ENCODE results near the gene CRTAP. TPM values are rescaled to one million over a fixed set of nuclear protein-coding genes. Genes with fewer than 3 reads are reported as not detected.

The CRTAP gene
- total and polyA plus RNA-seq, 8 donors = 228 to 248 (median 239) TPM

GRCh38 chr3:33194303-33194702 lies 80.5 kb downstream of the CRTAP start:
- no peak overlapping the region for H3K27ac ChIP-seq
- no peaks in the 10 kb centered on the region for H3K9me3 ChIP-seq
- intact Hi-C loops (cut with DNase I) = no loop called here
- H3K27me3 ChIP-seq = no peaks in the 10 kb centered on the region
- DNase-seq = no peak
- TF ChIP-seq CTCF (IDR thresholded peaks at IDR 0.05) = no peak
- no peaks in the 10 kb centered on the region for H3K36me3 ChIP-seq
- H3K4me1 ChIP-seq = no peaks in the 10 kb centered on the region
- ATAC-seq = no peak
- H3K4me3 ChIP-seq = no peak overlapping the region

GRCh38 chr3:33196538-33196937 lies 82.7 kb downstream of the CRTAP start:
- ATAC-seq (no peak), DNase-seq (no peak)
- Histone ChIP-seq H3K36me3 (no peaks in the 10 kb centered on the region), H3K4me1 (no peaks in the 10 kb centered on the region), H3K9me3 (no peaks in the 10 kb centered on the region), H3K27me3 (no peaks in the 10 kb centered on the region), H3K27ac (no peak overlapping the region), H3K4me3 (no peak overlapping the region)
- intact Hi-C loops (cut with DNase I) = no loop called here
- TF ChIP-seq CTCF (IDR thresholded peaks at IDR 0.05) = no peak

Other genes with a start within 250 kb of the CRTAP start
- 1 to 10 TPM in 1 of 2 donors, under 1 TPM in 1; 0.87 to 1.2 TPM for gene CCR4, start 162.4 kb upstream of the CRTAP start, total RNA-seq
- gene CCR4, start 162.4 kb upstream of the CRTAP start, polyA plus RNA-seq (ENCODE audit: insufficient read length in 6 of 6) = 1 to 10 TPM in 4 of 6 donors, under 1 TPM in 2; 0.73 to 4.2 (median 3.0) TPM
- 10 to 100 TPM; 90.1 to 93.4 TPM for gene GLB1, start 16.9 kb upstream of the CRTAP start, total RNA-seq
- 10 to 100 TPM; 64.3 to 76.2 (median 71.0) TPM for gene GLB1, start 16.9 kb upstream of the CRTAP start, polyA plus RNA-seq (ENCODE audit: insufficient read length in 6 of 6)
- gene TMPPE, start 16.9 kb upstream of the CRTAP start, total RNA-seq = 10 to 100 TPM; 14.4 to 18.7 TPM
- 1 to 10 TPM; 2.0 to 2.4 (median 2.1) TPM for gene TMPPE, start 16.9 kb upstream of the CRTAP start, polyA plus RNA-seq (ENCODE audit: insufficient read length in 6 of 6)
- 1 to 10 TPM; 1.3 to 1.8 TPM for gene SUSD5, start 104.8 kb downstream of the CRTAP start, total RNA-seq
- 1 to 10 TPM; 2.8 to 4.3 (median 3.4) TPM for gene SUSD5, start 104.8 kb downstream of the CRTAP start, polyA plus RNA-seq (ENCODE audit: insufficient read length in 6 of 6)
- 10 to 100 TPM in 1 of 2 donors, 1 to 10 TPM in 1; 7.5 to 16.8 TPM for gene FBXL2, start 163.4 kb downstream of the CRTAP start, total RNA-seq
- gene FBXL2, start 163.4 kb downstream of the CRTAP start, polyA plus RNA-seq (ENCODE audit: insufficient read length in 6 of 6) = 10 to 100 TPM; 27.7 to 35.7 (median 31.6) TPM